ENCODE results near the gene ZNF654.
"Not testable (repeated sequence)": the region's sequence is repeated elsewhere in the genome, so short reads cannot be mapped to it uniquely, and the experiment has no call there.

The ZNF654 gene

GRCh38 chr3:88059380-88060170 is 520 bp downstream of the ZNF654 start:
- no peak for DNase-seq (ENCODE audit: low read depth)

- no peak for DNase-seq (ENCODE audit: low read depth)
These were observed 2.7 kb downstream of the ZNF654 start for GRCh38 chr3:88061746-88062145.

- DNase-seq (ENCODE audit: low read depth): no peak
These were observed 16.0 kb downstream of the ZNF654 start for GRCh38 chr3:88075072-88075471.

GRCh38 chr3:88075497-88075896 is 16.4 kb downstream of the ZNF654 start:
- DNase-seq (ENCODE audit: low read depth): no peak

GRCh38 chr3:88076712-88077111 is 17.7 kb downstream of the ZNF654 start:
- no peak for DNase-seq (ENCODE audit: low read depth)

GRCh38 chr3:88078932-88079331 is 19.9 kb downstream of the ZNF654 start:
- DNase-seq (ENCODE audit: low read depth): no peak

GRCh38 chr3:88082854-88083253 is 23.8 kb downstream of the ZNF654 start:
- DNase-seq (ENCODE audit: low read depth): no peak

- DNase-seq (ENCODE audit: low read depth): no peak
These were observed 25.0 kb downstream of the ZNF654 start for GRCh38 chr3:88084097-88084501.

GRCh38 chr3:88090681-88091080 is 31.6 kb downstream of the ZNF654 start:
- no peak for DNase-seq (ENCODE audit: low read depth)

GRCh38 chr3:88092270-88092669 is 33.2 kb downstream of the ZNF654 start:
- DNase-seq (ENCODE audit: low read depth): no peak

- no peak for DNase-seq (ENCODE audit: low read depth)
These were observed 34.2 kb downstream of the ZNF654 start for GRCh38 chr3:88093266-88093665.

GRCh38 chr3:88101142-88101541 is 42.1 kb downstream of the ZNF654 start:
- no peak for DNase-seq (ENCODE audit: low read depth)

- DNase-seq (ENCODE audit: low read depth): no peak
These were observed 46.3 kb downstream of the ZNF654 start for GRCh38 chr3:88105325-88105724.

- no peak for DNase-seq (ENCODE audit: low read depth)
These were observed 53.2 kb downstream of the ZNF654 start for GRCh38 chr3:88112289-88112688.

- peak; percentile 44 for DNase-seq (ENCODE audit: low read depth)
These were observed 54.5 kb downstream of the ZNF654 start for GRCh38 chr3:88113311-88114162.

GRCh38 chr3:88114878-88115549 is 56.0 kb downstream of the ZNF654 start:
- no peak for DNase-seq (ENCODE audit: low read depth)

- DNase-seq (ENCODE audit: low read depth): no peak
These were observed 58.6 kb downstream of the ZNF654 start for GRCh38 chr3:88117683-88118082.

- DNase-seq (ENCODE audit: low read depth): not testable (repeated sequence)
These were observed 59.5 kb downstream of the ZNF654 start for GRCh38 chr3:88118603-88119002.

- DNase-seq (ENCODE audit: low read depth): no peak
These were observed 64.5 kb downstream of the ZNF654 start for GRCh38 chr3:88123526-88123925.

GRCh38 chr3:88131695-88132094 is 72.6 kb downstream of the ZNF654 start:
- DNase-seq (ENCODE audit: low read depth): no peak

GRCh38 chr3:88132894-88133293 is 73.8 kb downstream of the ZNF654 start:
- no peak for DNase-seq (ENCODE audit: low read depth)

GRCh38 chr3:88133711-88134263 is 74.7 kb downstream of the ZNF654 start:
- no peak for DNase-seq (ENCODE audit: low read depth)

All from T follicular helper cell (primary cell).